DOHH2 (cell line): ENCODE data around the gene TTLL13.

Source experiments
- EZH2phosphoT487 ChIP-seq: fragments of 200-600 bp; sonication (generic); IDR thresholded peaks from 2 replicates; pipeline ENCODE4 v1.6.1; 2017; ENCODE audit warnings: borderline replicate concordance, mild to moderate bottlenecking, antibody characterized with exemption, low read length, moderate library complexity, mixed read lengths
- TF ChIP-seq, protein P1 (sequence below): fragments of 200-600 bp; sonication (generic); IDR thresholded peaks from one replicate; pipeline ENCODE4 v1.5.1; 2014; ENCODE audit warnings: antibody characterized with exemption, mild to moderate bottlenecking, low read depth, low read length; ENCODE audit not compliant: poor library complexity, severe bottlenecking

- TF ChIP-seq, protein P1, sequence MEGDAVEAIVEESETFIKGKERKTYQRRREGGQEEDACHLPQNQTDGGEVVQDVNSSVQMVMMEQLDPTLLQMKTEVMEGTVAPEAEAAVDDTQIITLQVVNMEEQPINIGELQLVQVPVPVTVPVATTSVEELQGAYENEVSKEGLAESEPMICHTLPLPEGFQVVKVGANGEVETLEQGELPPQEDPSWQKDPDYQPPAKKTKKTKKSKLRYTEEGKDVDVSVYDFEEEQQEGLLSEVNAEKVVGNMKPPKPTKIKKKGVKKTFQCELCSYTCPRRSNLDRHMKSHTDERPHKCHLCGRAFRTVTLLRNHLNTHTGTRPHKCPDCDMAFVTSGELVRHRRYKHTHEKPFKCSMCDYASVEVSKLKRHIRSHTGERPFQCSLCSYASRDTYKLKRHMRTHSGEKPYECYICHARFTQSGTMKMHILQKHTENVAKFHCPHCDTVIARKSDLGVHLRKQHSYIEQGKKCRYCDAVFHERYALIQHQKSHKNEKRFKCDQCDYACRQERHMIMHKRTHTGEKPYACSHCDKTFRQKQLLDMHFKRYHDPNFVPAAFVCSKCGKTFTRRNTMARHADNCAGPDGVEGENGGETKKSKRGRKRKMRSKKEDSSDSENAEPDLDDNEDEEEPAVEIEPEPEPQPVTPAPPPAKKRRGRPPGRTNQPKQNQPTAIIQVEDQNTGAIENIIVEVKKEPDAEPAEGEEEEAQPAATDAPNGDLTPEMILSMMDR: no peak
- no peak for TF ChIP-seq EZH2phosphoT487
Observed at GRCh38 chr15:90211009-90211408, 38.3 kb upstream of the TTLL13 start.
